PFSK-1 (cell line): ENCODE data around the gene CDC37.

Experiments used
- FOXP2 ChIP-seq: optimal IDR thresholded peaks from 2 replicates; pipeline ENCODE3; 2011; ENCODE audit warnings: borderline replicate concordance, control low read depth, inconsistent platforms; ENCODE audit not compliant: insufficient read depth; ENCODE audit errors: extremely low read length, extremely low read depth
- POLR2AphosphoS5 ChIP-seq: IDR thresholded peaks from 2 replicates; pipeline ENCODE4 v1.6.1; 2012; ENCODE audit warnings: low read depth, mild to moderate bottlenecking, control low read depth, low read length, moderate library complexity
- TAF1 ChIP-seq: IDR thresholded peaks from 2 replicates; pipeline ENCODE4 v1.6.1; 2012; ENCODE audit warnings: low read length, control low read depth, borderline replicate concordance; ENCODE audit not compliant: insufficient read depth
- TF ChIP-seq, protein P1 (sequence below), 2 experiments: IDR thresholded peaks; 2 replicates each; pipeline versions ENCODE4 v1.6.1 to v1.8.0; 2011 to 2012; ENCODE audit warnings: low read depth in 2 of 2, low read length in 2 of 2, control low read depth in 1 of 2, inconsistent platforms in 1 of 2, mild to moderate bottlenecking in 1 of 2, moderate library complexity in 1 of 2; ENCODE audit not compliant: insufficient read depth in 1 of 2

DNA sequence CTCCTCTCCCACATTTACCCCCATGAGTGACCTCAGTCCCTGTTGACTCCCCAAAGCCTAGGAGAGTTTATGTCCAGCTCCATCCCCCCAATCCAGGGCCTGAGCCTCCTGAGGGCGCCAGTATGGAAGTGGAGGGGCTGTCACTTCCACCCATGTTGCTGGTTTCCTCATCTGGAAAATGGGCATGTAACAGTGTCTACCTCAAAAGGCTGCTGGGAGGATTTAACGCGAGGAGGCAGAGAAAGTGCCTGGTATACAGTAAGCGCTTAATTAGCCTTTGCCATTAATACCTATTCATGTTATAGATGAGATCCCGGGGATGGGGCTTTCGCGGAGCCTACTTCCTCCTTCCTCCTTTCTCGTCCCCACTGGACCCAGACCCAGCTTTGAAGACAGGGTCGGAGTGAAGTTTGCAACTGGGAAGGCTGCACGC lies 23.4 kb downstream of the CDC37 start:
- TF ChIP-seq POLR2AphosphoS5 (no peak), TAF1 (no peak), FOXP2 (no peak)
- TF ChIP-seq, protein P1, sequence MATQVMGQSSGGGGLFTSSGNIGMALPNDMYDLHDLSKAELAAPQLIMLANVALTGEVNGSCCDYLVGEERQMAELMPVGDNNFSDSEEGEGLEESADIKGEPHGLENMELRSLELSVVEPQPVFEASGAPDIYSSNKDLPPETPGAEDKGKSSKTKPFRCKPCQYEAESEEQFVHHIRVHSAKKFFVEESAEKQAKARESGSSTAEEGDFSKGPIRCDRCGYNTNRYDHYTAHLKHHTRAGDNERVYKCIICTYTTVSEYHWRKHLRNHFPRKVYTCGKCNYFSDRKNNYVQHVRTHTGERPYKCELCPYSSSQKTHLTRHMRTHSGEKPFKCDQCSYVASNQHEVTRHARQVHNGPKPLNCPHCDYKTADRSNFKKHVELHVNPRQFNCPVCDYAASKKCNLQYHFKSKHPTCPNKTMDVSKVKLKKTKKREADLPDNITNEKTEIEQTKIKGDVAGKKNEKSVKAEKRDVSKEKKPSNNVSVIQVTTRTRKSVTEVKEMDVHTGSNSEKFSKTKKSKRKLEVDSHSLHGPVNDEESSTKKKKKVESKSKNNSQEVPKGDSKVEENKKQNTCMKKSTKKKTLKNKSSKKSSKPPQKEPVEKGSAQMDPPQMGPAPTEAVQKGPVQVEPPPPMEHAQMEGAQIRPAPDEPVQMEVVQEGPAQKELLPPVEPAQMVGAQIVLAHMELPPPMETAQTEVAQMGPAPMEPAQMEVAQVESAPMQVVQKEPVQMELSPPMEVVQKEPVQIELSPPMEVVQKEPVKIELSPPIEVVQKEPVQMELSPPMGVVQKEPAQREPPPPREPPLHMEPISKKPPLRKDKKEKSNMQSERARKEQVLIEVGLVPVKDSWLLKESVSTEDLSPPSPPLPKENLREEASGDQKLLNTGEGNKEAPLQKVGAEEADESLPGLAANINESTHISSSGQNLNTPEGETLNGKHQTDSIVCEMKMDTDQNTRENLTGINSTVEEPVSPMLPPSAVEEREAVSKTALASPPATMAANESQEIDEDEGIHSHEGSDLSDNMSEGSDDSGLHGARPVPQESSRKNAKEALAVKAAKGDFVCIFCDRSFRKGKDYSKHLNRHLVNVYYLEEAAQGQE (IDR thresholded peaks at IDR 0.05; ENCODE audit: insufficient read depth in 1 of 2, low read depth in 2 of 2, low read length in 2 of 2), result no peak
